K562 (cell line): ENCODE data around the gene DHDDS. TPM values are rescaled to one million over a fixed set of nuclear protein-coding genes. Genes with fewer than 3 reads are reported as not detected.
A peak's percentile ranks its signal among the peaks of the same experiment; 100 is the strongest.

ENCODE experiments used
- ATAC-seq: fragments of 200-7000 bp; cut with Tn5 transposase; 3 replicates; pipeline ENCODE4 v1.9.1; 2020; ENCODE audit warnings: moderate library complexity
- BruUV-seq: library from RNA; stranded (reverse); fragments of 400-500 nt; replicated peaks from 2 replicates; lab custom pipeline; 2021; lab: Mats Ljungman, UMichigan
- CTCF ChIA-PET: fragments of 300-600 bp; formaldehyde crosslinking; extraction: SDS; loops from one replicate; lab custom pipeline; 2021; ENCODE audit warnings: low intra/inter-chr PET ratio; lab: Yijun Ruan, JAX
- POLR2A ChIA-PET: fragments of 300-600, 350-650 bp; sonication (Branson Sonifier 250); formaldehyde crosslinking; extraction: SDS; loops from one replicate; lab custom pipeline; 2021; ENCODE audit warnings: antibody characterized with exemption, inconsistent platforms; lab: Yijun Ruan, JAX
- DNase-seq, 4 experiments: peaks; one replicate each; pipeline versions ENCODE4 v3.0.0 to v3.0.0-alpha.2; 2011 to 2018; ENCODE audit warnings: low spot score in 3 of 4, mixed read lengths in 3 of 4; ENCODE audit errors: extremely low read depth in 1 of 4
- FAIRE-seq: peaks from 2 replicates; lab custom pipeline; 2011; peaks lifted over from hg19 to GRCh38; lab: Jason Lieb, UNC
- H2AFZ ChIP-seq: 2 replicates; pipeline ENCODE4 v1.6.0; 2011; ENCODE audit warnings: low read depth, low read length, control low read depth, inconsistent platforms
- H3K27ac ChIP-seq: fragments of 200-600 bp; 3 replicates; pipeline ENCODE4 v1.8.0; 2011; ENCODE audit warnings: low read depth, mild to moderate bottlenecking, control low read depth, inconsistent platforms, low read length, moderate library complexity, mixed read lengths; ENCODE audit errors: extremely low read depth
- H3K27me3 ChIP-seq, 2 experiments: fragments of 300-600 bp in 1 of 2; 2 replicates in 1 of 2; 3 replicates in 1 of 2; pipeline versions ENCODE4 v1.6.0 to v1.8.0; 2011; ENCODE audit warnings: inconsistent platforms in 2 of 2, low read length in 2 of 2, mild to moderate bottlenecking in 1 of 2, mixed read lengths in 1 of 2, moderate library complexity in 1 of 2; ENCODE audit not compliant: control insufficient read depth in 2 of 2, insufficient read depth in 2 of 2
- H3K36me3 ChIP-seq: fragments of 300-600 bp; 3 replicates; pipeline ENCODE4 v1.8.0; 2011; ENCODE audit warnings: mild to moderate bottlenecking, low read length, inconsistent platforms; ENCODE audit not compliant: control insufficient read depth, insufficient read depth
- H3K4me1 ChIP-seq, 2 experiments: fragments of 200-600 bp in 1 of 2; replicated peaks in 1 of 2; 2 replicates in 1 of 2; 3 replicates in 1 of 2; pipeline versions ENCODE4 v1.5.1 to v1.8.0; 2011; ENCODE audit warnings: inconsistent platforms in 2 of 2, low read length in 2 of 2, mild to moderate bottlenecking in 1 of 2, mixed read lengths in 1 of 2, moderate library complexity in 1 of 2; ENCODE audit not compliant: control insufficient read depth in 2 of 2, insufficient read depth in 2 of 2
- H3K4me2 ChIP-seq: 2 replicates; pipeline ENCODE4 v1.6.1; 2011; ENCODE audit warnings: low read length, control low read depth, inconsistent platforms, mixed read lengths; ENCODE audit not compliant: insufficient read depth
- H3K4me3 ChIP-seq: fragments of 200-600 bp; sonication (generic), shearing (Covaris generic); 2 replicates; pipeline ENCODE4 v1.5.1; 2016; ENCODE audit warnings: control low read depth, inconsistent platforms
- H3K79me2 ChIP-seq: fragments of 200-600 bp; 3 replicates; pipeline ENCODE4 v1.8.0; 2011; ENCODE audit warnings: low read length, inconsistent platforms; ENCODE audit not compliant: control insufficient read depth, insufficient read depth
- H3K9ac ChIP-seq, 2 experiments: 2 replicates each; pipeline versions ENCODE4 v1.6.0 to v1.6.1; 2011; ENCODE audit warnings: low read depth in 2 of 2, low read length in 2 of 2, control low read depth in 1 of 2, inconsistent platforms in 1 of 2, mild to moderate bottlenecking in 1 of 2, mixed read lengths in 1 of 2; ENCODE audit not compliant: insufficient read depth in 1 of 2
- H3K9me1 ChIP-seq: one replicate; pipeline ENCODE4 v1.6.0; 2011; ENCODE audit warnings: inconsistent platforms, mild to moderate bottlenecking, low read length, moderate library complexity; ENCODE audit not compliant: control insufficient read depth, insufficient read depth
- H3K9me3 ChIP-seq: replicated peaks from 2 replicates; pipeline ENCODE4 v1.5.1; 2011; ENCODE audit warnings: low read depth, low read length, inconsistent platforms; ENCODE audit not compliant: control insufficient read depth, insufficient read depth
- H4K20me1 ChIP-seq: replicated peaks from 2 replicates; pipeline ENCODE4 v1.6.1; 2011; ENCODE audit warnings: low read length, inconsistent platforms, mixed read lengths; ENCODE audit not compliant: control insufficient read depth, insufficient read depth
- AFF1 ChIP-seq, 2 experiments: fragments of 450-650 bp; IDR thresholded peaks; 2 replicates each; pipeline ENCODE4 v1.6.1; 2018; ENCODE audit warnings: mild to moderate bottlenecking in 2 of 2, low read depth in 1 of 2; ENCODE audit not compliant: partially characterized antibody in 2 of 2
- BRF1 ChIP-seq: IDR thresholded peaks from 3 replicates; pipeline ENCODE4 v1.6.1; 2011; ENCODE audit warnings: borderline replicate concordance, mild to moderate bottlenecking; ENCODE audit not compliant: insufficient read length; ENCODE audit errors: extremely low read depth
- WGBS: fragments of 100-300 bp; shearing (Covaris generic); methylation state at CpG from one replicate; pipeline ENCODE4 v1.1.6; 2016; ENCODE audit warnings: low coverage, mixed read lengths; ENCODE audit not compliant: insufficient coverage; ENCODE audit errors: missing lambda C conversion rate; 5-methylcytosine and 5-hydroxymethylcytosine counted together
- in situ Hi-C: fragments of 300-500 bp; cut with MboI; formaldehyde crosslinking; loops from 4 replicates; pipeline ENCODE4 v1.15.0; 2018; ENCODE audit warnings: inconsistent platforms, mixed read lengths
- intact Hi-C: fragments of 100-400 bp; cut with micrococcal nuclease; formaldehyde crosslinking; loops from 2 replicates; pipeline ENCODE4 v1.14.2; 2022
- polyA plus RNA-seq, 8 experiments: library from polyadenylated mRNA; depleted of rRNA in 4 of 8; stranded (reverse) in 5 of 8; unstranded in 3 of 8; fragments of >200 nt; fragmentation: Nextera tagmentation in 2 of 8; fragmentation: Illumina TruSeq in 1 of 8; extraction: Ambion mirVana in 2 of 8; extraction: Trizol in 1 of 8; gene quantifications; 2 replicates each; pipeline versions ENCODE4 v1.2.1 to v1.2.3, GENCODE V29; 2011 to 2014; ENCODE audit warnings: inconsistent platforms in 1 of 8, missing spikeins in 1 of 8
- total RNA-seq, 7 experiments: library from RNA; depleted of rRNA in 6 of 7; stranded (reverse); fragments of >200 nt in 6 of 7; fragmentation: Illumina TruSeq in 2 of 7; extraction: Trizol in 2 of 7; gene quantifications; 2 replicates each; pipeline versions ENCODE4 v1.2.1 to v1.2.3, GENCODE V29; 2011 to 2021; ENCODE audit warnings: low replicate concordance in 1 of 7

DHDDS gene
- total and polyA plus RNA-seq, 9 of the 15 experiments (the other 6 are each of a cell fraction or from before 2014, with no cell fraction given) = 33.3 to 55.0 (median 44.3) TPM

DNA sequence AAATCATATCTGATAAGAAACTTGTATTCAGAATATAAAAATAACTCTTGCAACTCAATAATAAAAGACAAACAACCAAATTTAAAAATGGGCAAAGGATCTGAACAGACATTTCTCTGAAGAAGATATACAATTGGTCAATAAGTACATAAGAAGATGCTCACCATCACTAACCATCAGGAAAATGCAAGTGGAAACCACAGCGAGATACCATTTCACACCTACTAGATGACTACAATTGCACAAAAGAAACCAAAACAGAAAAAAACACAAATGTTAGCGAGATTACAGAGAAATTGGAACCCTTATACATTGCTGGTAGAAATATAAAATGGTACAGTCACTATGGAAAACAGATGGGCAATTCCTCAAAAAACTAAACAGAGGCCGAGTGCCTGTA, 48.0 kb upstream of the DHDDS start:
- 43% methylated on average over 3 of the region's 3 CpGs for WGBS
- Histone ChIP-seq H3K79me2 (no peaks in the 10 kb centered on the region), H3K27me3 (no peaks in the 10 kb centered on the region), H3K36me3 (no peaks in the 10 kb centered on the region), H4K20me1 (no peaks in the 10 kb centered on the region), H3K27ac (no peak overlapping the region), H3K9me3 (no peaks in the 10 kb centered on the region), H3K4me2 (no peak overlapping the region), H3K4me3 (no peak overlapping the region), H3K9ac (no peak overlapping the region), H2AFZ (peak overlapping the region; percentile 49), H3K4me1 (peaks cover 10 to 19% of the 10 kb centered on the region in 2 experiments), H3K9me1 (no peaks in the 10 kb centered on the region)
- no peak for FAIRE-seq
- no peak for TF ChIP-seq BRF1
- peak in 1 of 2 experiments; percentile 40 for TF ChIP-seq AFF1 (IDR thresholded peaks at IDR 0.05; ENCODE audit: low read depth in 1 of 2, partially characterized antibody in 2 of 2)
- no peak for ATAC-seq
- ChIA-PET CTCF (no interaction called here), POLR2A (no interaction called here)
- intact Hi-C loops = loop anchor here (10.0 kb wide), 1 partner anchor 209 kb away; the partner anchor contains the start of genes CNKSR1 and ZNF593OS
- no TSS peak for BruUV-seq
- no peak for DNase-seq
- in situ Hi-C loops = no loop called here
